ENCODE measurements around the gene ANKRD29.

ANKRD29 gene

GRCh38 chr18:23626451-23627279 lies 36.0 kb downstream of the ANKRD29 start:
- no peaks in the 10 kb centered on the region for H3K36me3 ChIP-seq
- no peak for DNase-seq
- H3K9me3 ChIP-seq (ENCODE audit: severe bottlenecking) = no peaks in the 10 kb centered on the region
- H3K27me3 ChIP-seq (ENCODE audit: insufficient read depth, low read depth, severe bottlenecking) = no peaks in the 10 kb centered on the region
- H3K27ac ChIP-seq = no peak overlapping the region
- TF ChIP-seq, protein P1, sequence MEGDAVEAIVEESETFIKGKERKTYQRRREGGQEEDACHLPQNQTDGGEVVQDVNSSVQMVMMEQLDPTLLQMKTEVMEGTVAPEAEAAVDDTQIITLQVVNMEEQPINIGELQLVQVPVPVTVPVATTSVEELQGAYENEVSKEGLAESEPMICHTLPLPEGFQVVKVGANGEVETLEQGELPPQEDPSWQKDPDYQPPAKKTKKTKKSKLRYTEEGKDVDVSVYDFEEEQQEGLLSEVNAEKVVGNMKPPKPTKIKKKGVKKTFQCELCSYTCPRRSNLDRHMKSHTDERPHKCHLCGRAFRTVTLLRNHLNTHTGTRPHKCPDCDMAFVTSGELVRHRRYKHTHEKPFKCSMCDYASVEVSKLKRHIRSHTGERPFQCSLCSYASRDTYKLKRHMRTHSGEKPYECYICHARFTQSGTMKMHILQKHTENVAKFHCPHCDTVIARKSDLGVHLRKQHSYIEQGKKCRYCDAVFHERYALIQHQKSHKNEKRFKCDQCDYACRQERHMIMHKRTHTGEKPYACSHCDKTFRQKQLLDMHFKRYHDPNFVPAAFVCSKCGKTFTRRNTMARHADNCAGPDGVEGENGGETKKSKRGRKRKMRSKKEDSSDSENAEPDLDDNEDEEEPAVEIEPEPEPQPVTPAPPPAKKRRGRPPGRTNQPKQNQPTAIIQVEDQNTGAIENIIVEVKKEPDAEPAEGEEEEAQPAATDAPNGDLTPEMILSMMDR (IDR thresholded peaks at IDR 0.05; ENCODE audit: low read depth, low read length) = no peak
- no peak overlapping the region for H3K4me3 ChIP-seq (ENCODE audit: low read depth, low read length)

DNA sequence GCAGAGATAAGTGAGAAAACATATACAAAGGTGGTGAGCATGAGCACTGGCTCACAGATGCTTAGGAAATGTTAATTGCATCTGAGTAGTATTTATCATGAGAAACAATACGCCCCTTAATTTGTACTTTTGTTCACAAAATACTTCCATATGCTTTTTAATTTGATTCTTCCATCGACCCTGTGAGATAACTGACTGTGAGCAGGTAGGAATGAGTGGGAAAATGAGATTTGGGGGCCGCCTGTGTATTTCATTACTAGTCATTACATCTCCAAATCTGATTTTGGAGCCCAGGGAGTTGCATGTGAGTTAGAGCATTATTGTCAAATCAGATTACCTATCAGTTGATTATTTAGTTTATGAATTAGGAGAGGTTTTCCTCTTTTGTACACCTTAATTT lies 39.7 kb downstream of the ANKRD29 start:
- TF ChIP-seq, protein P1 (IDR thresholded peaks at IDR 0.05; ENCODE audit: low read depth, low read length) = no peak
- no peaks in the 10 kb centered on the region for H3K9me3 ChIP-seq (ENCODE audit: severe bottlenecking)
- H3K27me3 ChIP-seq (ENCODE audit: insufficient read depth, low read depth, severe bottlenecking) = peaks cover 10% of the 10 kb centered on the region
- no peak overlapping the region for H3K27ac ChIP-seq
- no peak overlapping the region for H3K4me3 ChIP-seq (ENCODE audit: low read depth, low read length)
- DNase-seq = no peak
- no peaks in the 10 kb centered on the region for H3K36me3 ChIP-seq

GRCh38 chr18:23619388-23619881 lies 43.3 kb downstream of the ANKRD29 start:
- TF ChIP-seq, protein P1 (IDR thresholded peaks at IDR 0.05; ENCODE audit: low read depth, low read length) = peak; percentile 11; the same call in 1 of the 2 replicates
- DNase-seq = peak; percentile 19
- Histone ChIP-seq H3K9me3 (ENCODE audit: severe bottlenecking) (no peaks in the 10 kb centered on the region), H3K36me3 (no peaks in the 10 kb centered on the region), H3K4me3 (ENCODE audit: low read depth, low read length) (peak overlapping the region; percentile 72), H3K27me3 (ENCODE audit: insufficient read depth, low read depth, severe bottlenecking) (peaks cover 10% of the 10 kb centered on the region), H3K27ac (no peak overlapping the region)

GRCh38 chr18:23618862-23619387 lies 43.8 kb downstream of the ANKRD29 start:
- H3K36me3 ChIP-seq = no peaks in the 10 kb centered on the region
- H3K4me3 ChIP-seq (ENCODE audit: low read depth, low read length) = peak overlapping the region; percentile 72
- H3K9me3 ChIP-seq (ENCODE audit: severe bottlenecking) = no peaks in the 10 kb centered on the region
- H3K27ac ChIP-seq = no peak overlapping the region
- H3K27me3 ChIP-seq (ENCODE audit: insufficient read depth, low read depth, severe bottlenecking) = peaks cover 10% of the 10 kb centered on the region
- DNase-seq = peak; percentile 71
- TF ChIP-seq, protein P1 (IDR thresholded peaks at IDR 0.05; ENCODE audit: low read depth, low read length) = peak; percentile 56

GRCh38 chr18:23617412-23618014 lies 45.2 kb downstream of the ANKRD29 start:
- TF ChIP-seq, protein P1 (IDR thresholded peaks at IDR 0.05; ENCODE audit: low read depth, low read length) = no peak
- Histone ChIP-seq H3K9me3 (ENCODE audit: severe bottlenecking) (no peaks in the 10 kb centered on the region), H3K4me3 (ENCODE audit: low read depth, low read length) (no peak overlapping the region), H3K36me3 (no peaks in the 10 kb centered on the region), H3K27ac (no peak overlapping the region), H3K27me3 (ENCODE audit: insufficient read depth, low read depth, severe bottlenecking) (peaks cover 10% of the 10 kb centered on the region)
- DNase-seq = no peak

All from WERI-Rb-1 (cell line).